Measurements from ENCODE around the gene ITGAD. TPM values are rescaled to one million over a fixed set of nuclear protein-coding genes. Genes with fewer than 3 reads are reported as not detected.
A peak's percentile ranks its signal among the peaks of the same experiment; 100 is the strongest.

ITGAD gene
- total RNA-seq, 2 experiments from 2014 or later, result not detected

DNA sequence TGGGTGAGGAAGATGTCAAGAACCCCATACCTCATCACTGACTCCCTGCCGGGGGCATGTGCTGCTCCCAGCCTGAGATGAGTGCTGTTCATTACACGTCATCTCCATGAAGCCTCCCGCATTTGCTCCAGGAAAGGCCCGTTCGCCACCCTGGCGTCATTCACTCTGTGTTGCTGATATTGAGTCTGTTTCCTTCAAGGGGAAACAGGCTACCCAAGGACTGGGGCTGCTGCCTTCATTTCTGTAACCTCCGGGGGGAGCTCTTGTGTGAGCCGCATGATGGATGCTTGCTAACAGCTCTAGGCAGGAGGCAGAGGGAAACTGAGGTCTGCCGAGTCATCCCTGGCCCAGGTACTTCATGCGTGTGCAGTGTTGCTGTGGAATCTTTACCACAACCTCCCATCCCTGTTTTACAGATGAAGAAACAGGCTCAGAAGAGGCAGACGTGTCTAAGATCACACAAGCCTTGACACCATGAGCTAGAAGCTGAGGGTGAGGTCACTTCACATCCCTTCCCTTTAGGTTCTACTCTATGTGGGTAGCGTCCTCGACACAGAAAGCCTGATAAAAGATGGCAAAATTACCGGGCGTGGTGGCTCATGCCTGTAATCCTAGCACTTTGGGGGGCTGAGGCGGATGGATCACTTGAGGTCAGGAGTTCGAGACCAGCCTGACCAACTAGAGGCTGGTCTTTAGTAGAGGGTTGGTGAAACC, 62.6 kb downstream of the ITGAD start:
- ATAC-seq (no peak), DNase-seq (peak; percentile 50)
- intact Hi-C loops (cut with DNase I, micrococcal nuclease), result loop anchor here in 1 of 2 experiments (5.0 kb wide), 2 partner anchors 52 to 242 kb away; partner anchors contain the start of gene RUSF1
- H3K27me3 Mint-ChIP-seq, result no peaks in the 10 kb centered on the region
- ChIA-PET CTCF (interaction anchor here (0.5 to 6.2 kb wide), 7 partner anchors 12 to 313 kb away, joined by 3 to 35 read pairs (median 3); partner anchors contain the start of gene ZNF843), POLR2A (interaction anchor here (0.5 to 1.0 kb wide), 3 partner anchors 11 to 495 kb away, joined by 3 to 10 read pairs (median 4); partner anchors contain the start of gene PYCARD)
- H3K4me3 Mint-ChIP-seq, result peak overlapping the region; percentile 52
- peak overlapping the region; percentile 58 for H3K27ac Mint-ChIP-seq
- H3K9me3 Mint-ChIP-seq (ENCODE audit: low read depth), result no peaks in the 10 kb centered on the region
- peaks cover 52% of the 10 kb centered on the region for H3K4me1 Mint-ChIP-seq
- peaks cover 27% of the 10 kb centered on the region for H3K36me3 Mint-ChIP-seq (ENCODE audit: low read depth)

DNA sequence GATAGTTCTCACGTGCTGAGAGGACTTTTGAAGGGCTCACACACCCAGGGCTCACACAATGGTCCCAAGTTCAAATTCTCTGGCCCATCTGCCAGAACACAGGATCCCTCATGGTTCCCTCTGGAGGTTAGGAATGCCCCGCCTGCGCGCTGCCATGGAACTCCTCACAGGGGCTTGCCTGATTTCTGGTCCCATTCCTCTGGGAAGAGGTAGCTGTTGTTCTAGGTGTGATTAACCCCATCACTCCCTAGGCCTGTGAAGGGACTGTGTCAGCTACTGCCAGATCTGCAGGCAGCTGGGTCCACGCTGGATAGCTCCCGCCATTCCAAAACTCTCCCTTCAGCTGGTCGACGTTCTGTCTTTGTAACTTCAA, 63.8 kb downstream of the ITGAD start:
- POLR2A ChIA-PET, result interaction anchor here (0.6 kb wide), 1 partner anchor 258 kb away, joined by 3 read pairs; no protein-coding TSS in a partner anchor
- ATAC-seq (no peak), DNase-seq (no peak)
- peaks cover 25% of the 10 kb centered on the region for H3K36me3 Mint-ChIP-seq (ENCODE audit: low read depth)
- no peaks in the 10 kb centered on the region for H3K27me3 Mint-ChIP-seq
- intact Hi-C loops (cut with DNase I, micrococcal nuclease), result loop anchor here in 1 of 2 experiments (5.0 kb wide), 2 partner anchors 50 to 240 kb away; partner anchors contain the start of gene RUSF1
- peak overlapping the region; percentile 85 for H3K4me3 Mint-ChIP-seq
- CTCF ChIA-PET, result interaction anchor here (1.2 to 6.2 kb wide), 3 partner anchors 13 to 412 kb away, joined by 3 to 35 read pairs (median 5); partner anchors contain the start of gene ZNF843
- no peaks in the 10 kb centered on the region for H3K9me3 Mint-ChIP-seq (ENCODE audit: low read depth)
- peaks cover 52% of the 10 kb centered on the region for H3K4me1 Mint-ChIP-seq
- no peak overlapping the region for H3K27ac Mint-ChIP-seq

DNA sequence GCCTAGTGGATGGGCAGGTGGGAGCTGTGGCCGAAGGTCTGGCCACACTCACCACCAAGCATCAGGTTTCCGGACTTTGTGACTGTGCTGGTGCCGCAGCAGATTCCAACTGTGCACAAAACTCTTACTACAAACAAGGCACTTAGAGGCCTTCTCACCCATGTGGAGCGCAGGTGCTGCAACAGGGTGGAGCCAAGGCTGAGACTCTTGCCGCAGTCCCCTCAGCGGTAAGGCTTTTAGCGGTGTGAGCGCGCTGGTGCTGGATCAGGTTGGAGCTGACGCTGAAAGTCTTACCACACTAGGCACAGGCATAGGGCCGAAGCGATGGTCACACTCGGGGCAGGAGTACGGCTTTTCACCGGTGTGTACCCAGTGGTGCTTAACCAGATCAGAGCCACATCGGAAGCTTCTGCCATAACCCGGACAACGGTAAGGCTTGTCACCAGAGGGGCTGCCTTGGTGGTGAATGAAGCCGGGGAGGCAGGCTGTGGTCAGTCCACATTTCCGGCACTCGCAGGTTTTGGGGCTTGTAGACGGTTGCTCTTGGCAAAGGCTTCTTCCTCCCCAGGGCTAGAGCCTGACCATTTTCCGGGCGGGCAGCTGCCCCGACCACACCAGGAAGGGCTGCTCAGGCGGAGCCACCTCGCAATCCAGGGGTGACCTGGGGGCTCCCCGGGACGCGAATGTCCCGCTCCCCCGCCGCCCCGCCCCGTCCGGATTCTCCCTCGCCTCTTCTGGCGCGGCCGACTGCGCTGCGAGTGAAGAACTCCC, 65.1 kb downstream of the ITGAD start:
- peak overlapping the region; percentile 94 for H3K27ac Mint-ChIP-seq
- POLR2A ChIA-PET, result interaction anchor here (0.6 to 2.3 kb wide), 6 partner anchors 19 to 419 kb away, joined by 3 to 11 read pairs (median 5); partner anchors contain the start of gene FUS

DNA sequence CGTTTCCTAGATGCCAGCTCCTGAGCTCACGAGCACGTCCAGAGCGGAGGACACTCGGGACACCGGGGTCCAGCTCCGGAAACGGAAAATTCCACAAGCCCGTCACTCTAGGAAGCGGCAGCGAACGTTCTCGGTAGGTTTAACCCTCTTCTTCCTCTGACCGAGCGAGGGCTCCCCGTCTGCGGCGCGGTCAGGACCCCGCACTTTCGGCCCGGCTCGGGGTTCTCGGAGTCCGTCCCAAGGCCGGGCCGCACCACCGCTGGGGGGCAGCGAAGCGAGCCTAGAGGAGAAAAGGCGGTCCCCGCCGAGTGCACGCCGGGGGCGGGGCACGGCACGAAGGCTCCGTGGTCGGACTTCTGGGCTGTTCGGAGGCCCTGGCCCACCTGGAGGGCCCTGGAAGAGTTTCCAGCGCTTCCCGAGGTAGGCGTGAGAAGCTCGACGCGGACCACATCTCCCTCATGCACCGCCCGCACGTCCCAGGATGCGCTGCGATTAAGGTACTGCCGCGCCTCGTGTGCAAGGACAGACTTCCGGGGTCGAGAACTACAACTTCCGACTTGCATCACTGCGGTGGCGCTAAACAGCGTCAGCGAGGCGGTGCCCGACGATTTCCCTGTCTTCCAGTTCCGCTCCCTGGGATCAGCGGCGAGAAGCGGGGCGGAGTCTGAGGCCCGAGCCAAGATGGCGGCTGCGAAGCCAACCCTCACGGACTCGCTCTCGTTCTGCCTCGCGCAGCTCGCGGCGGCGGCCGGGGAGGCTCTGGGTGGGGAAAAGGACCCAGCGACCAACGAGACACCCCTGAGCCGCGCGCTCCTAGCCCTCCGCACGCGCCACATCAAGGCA, 65.9 kb downstream of the ITGAD start, which contains the start of gene ARMC5:
Gene ARMC5 (plus strand): TSS at position 658 of the 843 bp plus-strand sequence. CDS start 24 bp downstream, at position 682.
- ATAC-seq (peak; percentile 81), DNase-seq (peak; percentile 98)
- intact Hi-C loops (cut with DNase I, micrococcal nuclease), result loop anchor here (1.0 to 5.0 kb wide), 25 partner anchors 16 to 808 kb away; partner anchors contain the start of genes RUSF1 (in 2 of the 2), SETD1A (in 2 of the 2), ZNF646 (in 2 of the 2) and ZNF668 (in 2 of the 2)
- peaks cover 27% of the 10 kb centered on the region for H3K36me3 Mint-ChIP-seq (ENCODE audit: low read depth)
- ChIA-PET POLR2A (interaction anchor here (0.5 to 2.3 kb wide), 7 partner anchors 14 to 419 kb away, joined by 3 to 11 read pairs (median 4); partner anchors contain the start of gene FUS), CTCF (interaction anchor here (0.6 to 6.2 kb wide), 11 partner anchors 10 to 436 kb away, joined by 3 to 35 read pairs (median 5); partner anchors contain the start of genes PYDC1, ZNF267 and ZNF843)
- H3K4me3 Mint-ChIP-seq, result peak within 1 kb of the TSS; percentile 85
- H3K27ac Mint-ChIP-seq, result peak within 1 kb of the TSS; percentile 94
- peaks cover 42% of the 10 kb centered on the region for H3K4me1 Mint-ChIP-seq
- no peaks in the 10 kb centered on the region for H3K9me3 Mint-ChIP-seq (ENCODE audit: low read depth)
- H3K27me3 Mint-ChIP-seq, result no peaks in the 10 kb centered on the region

More for the DNA sequence above, 65.1 kb downstream of the ITGAD start:
- Mint-ChIP-seq H3K4me3 (peak overlapping the region; percentile 85), H3K27me3 (no peaks in the 10 kb centered on the region), H3K4me1 (peaks cover 50% of the 10 kb centered on the region), H3K9me3 (ENCODE audit: low read depth) (no peaks in the 10 kb centered on the region), H3K36me3 (ENCODE audit: low read depth) (peaks cover 27% of the 10 kb centered on the region)
- intact Hi-C loops (cut with DNase I, micrococcal nuclease), result loop anchor here (1.0 to 5.0 kb wide), 5 partner anchors 49 to 807 kb away; partner anchors contain the start of genes BCKDK (in 1 of the 2), PRR14 (in 1 of the 2) and RUSF1 (in 1 of the 2)
- DNase-seq, result peak; percentile 69
- CTCF ChIA-PET, result interaction anchor here (0.6 to 6.2 kb wide), 11 partner anchors 10 to 435 kb away, joined by 3 to 35 read pairs (median 5); partner anchors contain the start of genes PYDC1, ZNF267 and ZNF843
- no peak for ATAC-seq

DNA sequence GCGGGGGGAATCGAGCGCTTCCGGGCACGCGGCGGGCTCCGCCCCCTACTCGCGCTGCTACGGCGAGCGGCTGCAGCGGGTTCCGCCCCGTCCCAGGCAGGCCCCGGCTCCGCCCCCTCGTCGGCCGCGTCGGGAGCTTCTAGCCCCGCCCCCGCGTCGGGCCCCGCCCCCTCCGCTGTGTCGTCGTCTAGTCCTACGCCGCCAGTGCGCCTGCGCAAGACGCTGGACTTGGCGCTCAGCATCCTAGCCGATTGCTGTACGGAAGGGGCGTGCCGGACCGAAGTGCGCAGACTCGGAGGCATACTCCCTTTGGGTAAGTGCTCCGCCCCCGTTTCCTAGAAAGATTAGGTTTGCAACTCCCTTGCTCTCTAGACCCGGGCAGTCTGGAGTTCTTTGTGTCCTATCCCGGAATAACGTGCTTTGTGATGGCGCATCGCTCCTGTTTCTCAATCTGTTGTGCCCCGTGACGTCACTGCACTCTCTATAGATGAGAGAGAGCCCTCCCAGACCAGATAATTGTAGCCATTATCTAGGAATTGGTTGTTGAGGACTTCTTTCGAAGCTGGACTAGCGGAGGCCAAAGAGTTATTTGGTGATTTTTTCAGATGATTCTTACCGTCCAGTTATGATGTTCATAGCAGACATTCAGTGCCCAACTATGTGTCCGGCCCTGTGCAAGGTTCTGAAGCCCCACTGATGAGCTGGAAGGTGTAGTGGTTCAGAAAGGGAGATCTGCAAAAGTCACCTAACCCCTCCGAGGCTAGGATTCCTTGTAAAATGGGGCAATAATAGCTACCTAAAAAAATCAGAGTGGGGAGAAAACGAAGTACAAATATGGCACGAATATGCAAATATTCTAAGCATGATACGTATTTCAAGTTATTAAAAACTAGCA, 66.8 kb downstream of the ITGAD start:
- ChIA-PET POLR2A (interaction anchor here (0.5 to 2.3 kb wide), 11 partner anchors 10 to 418 kb away, joined by 3 to 11 read pairs (median 4); partner anchors contain the start of gene FUS), CTCF (interaction anchor here (0.5 to 6.2 kb wide), 32 partner anchors 8 to 474 kb away, joined by 3 to 35 read pairs (median 4); partner anchors contain the start of genes PYCARD, PYDC1, RUSF1 and ZNF843)
- Mint-ChIP-seq H3K4me1 (peaks cover 39% of the 10 kb centered on the region), H3K9me3 (ENCODE audit: low read depth) (no peaks in the 10 kb centered on the region), H3K27me3 (no peaks in the 10 kb centered on the region), H3K36me3 (ENCODE audit: low read depth) (peaks cover 30% of the 10 kb centered on the region), H3K27ac (peak overlapping the region; percentile 94), H3K4me3 (peak overlapping the region; percentile 85)
- intact Hi-C loops (cut with DNase I, micrococcal nuclease), result loop anchor here (1.0 to 5.0 kb wide), 24 partner anchors 17 to 809 kb away; partner anchors contain the start of genes RUSF1 (in 2 of the 2), SETD1A (in 2 of the 2), ZNF646 (in 2 of the 2) and ZNF668 (in 2 of the 2)
- ATAC-seq, result peak; percentile 83
- peak; percentile 100 for DNase-seq

DNA sequence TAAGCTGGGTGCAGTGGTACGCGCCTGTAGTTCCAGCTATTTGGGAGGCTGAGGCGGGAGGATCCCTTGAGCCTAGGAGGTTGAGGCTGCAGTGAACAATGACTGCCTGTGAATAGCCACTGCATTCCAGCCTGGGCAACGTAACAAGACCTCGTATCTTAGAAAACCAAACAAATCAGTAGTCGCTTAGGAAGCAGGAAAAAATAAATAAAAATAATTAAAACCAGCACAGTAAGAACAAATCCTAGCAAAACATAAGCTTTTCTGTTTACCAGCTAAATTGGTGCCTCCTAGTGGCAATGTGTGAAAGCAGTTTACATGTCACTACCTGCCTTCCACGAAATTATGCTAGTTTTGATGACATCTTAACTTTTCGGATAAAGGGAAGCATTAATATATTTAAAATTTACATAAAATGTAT, 67.5 kb downstream of the ITGAD start:
- DNase-seq, result no peak
- intact Hi-C loops (cut with DNase I, micrococcal nuclease), result no loop called here
- H3K4me3 Mint-ChIP-seq, result peak overlapping the region; percentile 79

DNA sequence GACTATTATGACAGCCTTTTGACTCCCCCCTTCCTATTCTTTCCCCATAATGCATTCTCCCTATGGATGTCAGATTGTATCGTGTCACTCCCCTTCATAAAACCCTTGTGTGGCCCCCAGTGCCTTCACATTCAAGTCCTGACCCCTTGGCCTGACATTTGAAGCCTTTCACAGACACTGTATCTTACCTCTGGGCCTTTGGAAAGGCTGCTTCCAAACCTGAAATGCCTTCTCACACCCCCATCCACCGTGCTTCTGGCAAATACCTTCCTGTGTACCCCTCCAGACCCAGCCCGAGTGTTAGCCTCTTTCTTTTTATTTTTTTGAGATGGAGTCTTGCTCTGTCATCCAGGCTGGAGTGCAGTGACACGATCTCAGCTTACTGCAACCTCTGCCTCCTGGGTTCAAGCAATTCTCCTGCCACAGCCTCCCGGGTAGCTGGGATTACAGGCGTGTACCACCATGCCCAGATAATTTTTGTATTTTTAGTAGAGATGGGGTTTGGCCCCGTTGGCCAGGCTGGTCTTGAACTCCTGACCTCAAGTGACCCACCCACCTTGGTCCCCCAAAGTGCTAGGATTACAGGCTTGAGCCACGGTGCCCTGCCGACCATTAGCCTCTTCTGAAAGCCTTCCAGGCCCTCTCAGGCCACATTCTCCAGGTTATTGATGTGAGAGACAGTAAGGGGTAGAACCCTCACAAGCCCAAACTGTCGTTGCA, 68.2 kb downstream of the ITGAD start:
- Mint-ChIP-seq H3K27me3 (no peaks in the 10 kb centered on the region), H3K27ac (peak overlapping the region; percentile 15), H3K4me3 (peak overlapping the region; percentile 4), H3K4me1 (peaks cover 26% of the 10 kb centered on the region), H3K9me3 (ENCODE audit: low read depth) (no peaks in the 10 kb centered on the region), H3K36me3 (ENCODE audit: low read depth) (peaks cover 25% of the 10 kb centered on the region)
- DNase-seq (no peak), ATAC-seq (no peak)
- ChIA-PET CTCF (interaction anchor here (0.5 to 3.3 kb wide), 25 partner anchors 9 to 479 kb away, joined by 3 to 17 read pairs (median 3); partner anchors contain the start of genes PYCARD, RUSF1 and TGFB1I1), POLR2A (interaction anchor here (0.6 to 1.4 kb wide), 2 partner anchors 9 to 76 kb away, joined by 5 to 6 read pairs; no protein-coding TSS in a partner anchor)
- intact Hi-C loops (cut with DNase I, micrococcal nuclease), result no loop called here

More for the DNA sequence above, 67.5 kb downstream of the ITGAD start:
- ChIA-PET CTCF (interaction anchor here (0.5 to 3.3 kb wide), 33 partner anchors 9 to 478 kb away, joined by 3 to 17 read pairs (median 3); partner anchors contain the start of genes PYCARD, RUSF1 and TGFB1I1), POLR2A (interaction anchor here (0.5 to 1.4 kb wide), 5 partner anchors 10 to 412 kb away, joined by 3 to 6 read pairs (median 5); no protein-coding TSS in a partner anchor)
- Mint-ChIP-seq H3K4me1 (peaks cover 32% of the 10 kb centered on the region), H3K9me3 (ENCODE audit: low read depth) (no peaks in the 10 kb centered on the region), H3K27me3 (no peaks in the 10 kb centered on the region), H3K27ac (peak overlapping the region; percentile 94), H3K36me3 (ENCODE audit: low read depth) (peaks cover 30% of the 10 kb centered on the region)
- ATAC-seq, result no peak

DNA sequence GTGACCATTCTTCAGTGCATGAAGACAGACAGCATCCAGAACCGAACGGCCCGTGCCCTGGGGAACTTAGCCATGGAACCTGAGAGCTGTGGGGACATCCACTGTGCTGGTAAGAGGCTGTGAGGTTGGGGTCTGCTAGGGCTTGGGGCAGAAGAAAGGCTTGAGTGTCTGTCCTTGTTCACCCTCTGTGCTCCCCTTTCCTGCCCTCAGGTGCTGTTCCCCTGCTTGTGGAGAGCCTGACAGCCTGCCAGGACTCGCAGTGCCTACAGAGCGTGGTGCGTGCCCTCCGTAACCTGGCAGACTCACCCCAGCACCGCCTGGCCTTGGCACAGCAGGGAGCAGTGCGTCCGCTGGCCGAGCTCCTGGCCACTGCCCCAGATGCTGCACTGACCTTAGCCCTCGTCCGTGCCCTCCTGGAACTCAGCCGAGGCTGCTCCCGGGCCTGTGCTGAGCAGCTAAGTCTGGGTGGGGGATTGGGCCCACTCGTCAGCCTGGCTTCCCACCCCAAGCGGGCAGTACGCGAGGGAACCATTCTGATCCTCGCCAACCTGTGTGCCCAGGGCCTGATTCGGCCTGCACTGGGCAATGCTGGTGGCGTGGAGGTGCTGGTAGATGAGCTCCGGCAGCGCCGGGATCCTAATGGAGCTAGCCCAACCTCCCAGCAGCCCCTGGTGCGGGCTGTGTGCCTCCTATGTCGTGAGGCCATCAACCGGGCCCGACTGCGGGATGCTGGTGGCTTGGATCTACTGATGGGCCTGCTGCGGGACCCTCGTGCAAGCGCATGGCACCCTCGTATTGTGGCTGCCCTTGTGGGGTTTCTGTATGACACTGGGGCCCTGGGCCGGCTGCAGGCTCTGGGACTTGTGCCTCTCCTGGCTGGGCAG, 69.0 kb downstream of the ITGAD start:
- no peak overlapping the region for H3K4me3 Mint-ChIP-seq
- intact Hi-C loops (cut with DNase I, micrococcal nuclease), result no loop called here
- peaks cover 25% of the 10 kb centered on the region for H3K36me3 Mint-ChIP-seq (ENCODE audit: low read depth)
- ChIA-PET CTCF (interaction anchor here (1.0 to 3.3 kb wide), 5 partner anchors 12 to 406 kb away, joined by 3 to 17 read pairs (median 4); no protein-coding TSS in a partner anchor), POLR2A (interaction anchor here (0.6 kb wide), 1 partner anchor 15 kb away, joined by 3 read pairs; no protein-coding TSS in a partner anchor)
- H3K4me1 Mint-ChIP-seq, result peaks cover 26% of the 10 kb centered on the region
- no peak for ATAC-seq
- no peaks in the 10 kb centered on the region for H3K9me3 Mint-ChIP-seq (ENCODE audit: low read depth)
- H3K27me3 Mint-ChIP-seq, result no peaks in the 10 kb centered on the region
- H3K27ac Mint-ChIP-seq, result no peak overlapping the region
- no peak for DNase-seq

Measured in activated CD4-positive, alpha-beta T cell treated with anti-CD3 and anti-CD28 coated beads for 36 hours (primary cell).